ENCODE results near the gene HOXC13.

HOXC13 gene

DNA sequence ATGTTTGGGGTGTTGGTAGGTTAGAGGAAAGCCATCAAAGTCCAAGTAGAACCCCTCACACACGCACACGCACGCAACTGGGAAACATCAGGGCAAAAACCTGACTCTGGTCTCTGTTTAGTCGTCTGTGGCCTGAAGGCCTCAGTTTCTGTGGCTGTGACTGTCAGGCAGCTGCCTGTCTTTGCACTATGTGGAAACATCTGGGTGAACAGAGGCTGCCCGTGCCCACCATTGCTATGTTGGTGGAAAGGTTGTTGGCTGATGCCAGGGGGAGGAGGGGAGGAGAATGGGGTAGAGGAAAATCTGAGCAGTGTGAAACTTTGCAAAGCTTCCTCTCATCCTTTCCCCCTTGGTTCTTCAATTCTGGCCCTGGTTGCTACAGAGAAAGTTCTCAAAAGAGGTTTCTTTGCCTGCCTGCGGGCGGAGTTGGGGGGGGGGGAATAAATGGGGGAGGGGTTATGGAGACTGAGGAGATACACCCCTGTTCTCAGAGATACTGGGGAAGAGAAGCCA lies 53.8 kb downstream of the HOXC13 start:
- DNase-seq (ENCODE audit: low read depth) = no peak
- TF ChIP-seq, protein P1, sequence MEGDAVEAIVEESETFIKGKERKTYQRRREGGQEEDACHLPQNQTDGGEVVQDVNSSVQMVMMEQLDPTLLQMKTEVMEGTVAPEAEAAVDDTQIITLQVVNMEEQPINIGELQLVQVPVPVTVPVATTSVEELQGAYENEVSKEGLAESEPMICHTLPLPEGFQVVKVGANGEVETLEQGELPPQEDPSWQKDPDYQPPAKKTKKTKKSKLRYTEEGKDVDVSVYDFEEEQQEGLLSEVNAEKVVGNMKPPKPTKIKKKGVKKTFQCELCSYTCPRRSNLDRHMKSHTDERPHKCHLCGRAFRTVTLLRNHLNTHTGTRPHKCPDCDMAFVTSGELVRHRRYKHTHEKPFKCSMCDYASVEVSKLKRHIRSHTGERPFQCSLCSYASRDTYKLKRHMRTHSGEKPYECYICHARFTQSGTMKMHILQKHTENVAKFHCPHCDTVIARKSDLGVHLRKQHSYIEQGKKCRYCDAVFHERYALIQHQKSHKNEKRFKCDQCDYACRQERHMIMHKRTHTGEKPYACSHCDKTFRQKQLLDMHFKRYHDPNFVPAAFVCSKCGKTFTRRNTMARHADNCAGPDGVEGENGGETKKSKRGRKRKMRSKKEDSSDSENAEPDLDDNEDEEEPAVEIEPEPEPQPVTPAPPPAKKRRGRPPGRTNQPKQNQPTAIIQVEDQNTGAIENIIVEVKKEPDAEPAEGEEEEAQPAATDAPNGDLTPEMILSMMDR (conservative IDR thresholded peaks at IDR 0.05; ENCODE audit: control insufficient read depth, insufficient read depth, low read depth, low read length) = no peak
- H3K4me3 ChIP-seq (ENCODE audit: control insufficient read depth, low read depth, low read length) = no peak overlapping the region

DNA sequence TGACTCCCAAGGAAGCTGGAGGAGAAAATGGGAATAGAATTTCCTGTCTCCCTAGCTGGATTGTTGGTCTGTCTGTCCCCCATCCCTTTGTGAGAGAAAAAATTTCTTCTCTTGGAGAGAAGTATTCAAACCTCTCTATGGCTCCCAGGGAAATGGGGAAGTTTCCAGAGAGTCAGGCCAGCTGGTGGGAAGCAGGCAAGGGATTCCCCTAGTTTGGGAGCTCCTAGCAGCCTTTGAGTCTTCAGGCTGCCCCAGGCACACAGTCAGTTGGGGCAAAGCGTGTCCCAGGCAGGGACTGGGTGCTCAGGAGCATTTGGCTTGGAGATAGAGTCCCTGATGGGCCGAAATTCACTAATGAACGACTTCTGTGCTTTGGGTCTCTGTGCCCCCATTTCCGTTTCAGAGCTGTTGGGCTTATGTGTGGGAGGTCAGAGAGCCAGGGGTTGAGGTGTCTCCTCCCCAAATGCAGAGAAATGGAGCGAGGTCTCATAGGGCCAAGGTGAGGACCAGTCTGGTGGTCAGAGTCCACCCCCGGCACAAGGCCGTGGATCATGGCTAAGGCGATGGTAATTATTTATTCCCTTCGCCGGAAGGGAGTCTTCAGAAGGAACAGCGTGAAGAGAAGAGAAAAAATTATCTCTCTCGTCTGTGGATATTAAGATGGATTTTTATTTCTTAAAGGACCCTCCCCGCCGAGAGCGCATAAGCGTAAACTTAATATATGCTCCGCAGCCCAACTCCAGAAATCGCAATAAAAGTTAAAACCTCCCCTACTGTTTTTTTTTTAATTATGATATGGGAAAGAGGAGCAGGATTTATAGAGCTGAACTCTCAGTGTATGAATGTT lies 54.8 kb downstream of the HOXC13 start:
- TF ChIP-seq, protein P1 (conservative IDR thresholded peaks at IDR 0.05; ENCODE audit: control insufficient read depth, insufficient read depth, low read depth, low read length) = no peak
- no peak overlapping the region for H3K4me3 ChIP-seq (ENCODE audit: control insufficient read depth, low read depth, low read length)
- DNase-seq (ENCODE audit: low read depth) = no peak

- DNase-seq (ENCODE audit: low read depth) = no peak
- TF ChIP-seq, protein P1 (conservative IDR thresholded peaks at IDR 0.05; ENCODE audit: control insufficient read depth, insufficient read depth, low read depth, low read length) = no peak
- H3K4me3 ChIP-seq (ENCODE audit: control insufficient read depth, low read depth, low read length) = peak overlapping the region; percentile 49
Observed at GRCh38 chr12:53994009-53994263, 55.3 kb downstream of the HOXC13 start.

GRCh38 chr12:53994264-53995001 lies 55.8 kb downstream of the HOXC13 start:
- TF ChIP-seq, protein P1 (conservative IDR thresholded peaks at IDR 0.05; ENCODE audit: control insufficient read depth, insufficient read depth, low read depth, low read length) = no peak
- no peak for DNase-seq (ENCODE audit: low read depth)
- H3K4me3 ChIP-seq (ENCODE audit: control insufficient read depth, low read depth, low read length) = peak overlapping the region; percentile 49

DNA sequence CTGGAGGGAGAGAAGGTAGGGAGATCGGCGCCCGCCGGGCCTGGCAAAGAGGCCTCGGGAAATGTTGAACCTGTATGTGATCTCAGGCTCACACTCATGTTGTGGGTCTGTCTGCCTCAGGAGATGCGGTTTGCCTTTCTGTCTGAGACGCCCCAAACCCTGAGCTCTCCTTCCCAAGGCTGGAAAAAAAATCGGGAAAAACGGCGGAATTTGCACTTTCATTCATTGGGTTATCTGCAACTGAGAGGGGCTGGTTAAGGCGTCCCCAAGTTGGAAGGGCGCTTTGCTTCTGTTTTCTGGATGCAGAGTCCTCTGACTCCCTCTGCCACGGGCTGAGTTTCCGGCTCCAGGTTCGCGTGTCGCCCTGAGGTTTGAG lies 56.4 kb downstream of the HOXC13 start:
- H3K4me3 ChIP-seq (ENCODE audit: control insufficient read depth, low read depth, low read length) = peak overlapping the region; percentile 49
- TF ChIP-seq, protein P1 (conservative IDR thresholded peaks at IDR 0.05; ENCODE audit: control insufficient read depth, insufficient read depth, low read depth, low read length) = no peak
- DNase-seq (ENCODE audit: low read depth) = no peak

DNA sequence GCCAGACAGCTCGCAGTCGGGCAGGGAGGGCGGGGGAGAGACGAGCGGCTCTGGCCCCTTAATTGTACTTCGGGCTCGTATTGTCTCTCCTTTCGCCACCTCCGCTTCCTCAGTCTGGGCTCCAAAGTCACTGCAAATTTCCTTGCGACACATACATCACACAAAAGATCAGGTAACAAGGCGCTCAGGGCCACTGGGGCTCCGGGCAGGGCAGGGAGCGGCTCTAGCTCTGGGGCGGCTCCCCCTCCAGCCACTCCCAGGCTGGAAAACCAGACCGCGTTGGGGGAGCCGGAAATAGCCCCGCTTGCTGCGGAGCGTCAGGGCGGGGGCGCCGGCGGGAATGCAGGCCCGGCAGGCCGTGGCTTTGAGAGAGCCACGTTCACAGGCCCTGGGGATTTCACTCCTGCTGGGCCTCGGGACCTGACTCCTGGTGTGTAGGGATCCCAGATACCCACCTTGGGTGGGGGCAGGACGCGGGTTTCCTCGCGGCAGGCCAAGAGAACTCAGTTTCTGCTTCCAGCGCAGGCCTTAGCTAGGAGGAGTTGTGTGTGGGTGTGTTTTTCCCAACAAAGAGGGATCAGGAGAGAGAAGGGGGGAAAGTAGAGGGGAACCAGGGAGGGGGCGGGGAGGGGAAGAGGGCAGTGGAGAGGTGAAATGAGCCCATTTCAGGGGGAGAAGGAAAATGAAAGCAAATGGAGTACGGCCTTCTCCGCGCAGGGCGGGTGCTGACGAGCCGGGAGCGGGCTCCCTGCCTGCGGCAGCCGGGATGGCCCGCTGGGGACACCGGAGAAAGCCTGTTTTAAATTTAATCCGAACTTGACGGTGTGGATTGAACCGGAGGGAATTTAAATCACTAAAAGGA lies 57.0 kb downstream of the HOXC13 start:
- DNase-seq (ENCODE audit: low read depth) = peak; percentile 51
- H3K4me3 ChIP-seq (ENCODE audit: control insufficient read depth, low read depth, low read length) = peak overlapping the region; percentile 49
- TF ChIP-seq, protein P1 (conservative IDR thresholded peaks at IDR 0.05; ENCODE audit: control insufficient read depth, insufficient read depth, low read depth, low read length) = no peak
